IMR-90 (cell line): ENCODE results near the gene APCDD1L. TPM values are rescaled to one million over a fixed set of nuclear protein-coding genes. Genes with fewer than 3 reads are reported as not detected.

Source experiments
- ATAC-seq: fragments of 200-7000 bp; cut with Tn5 transposase; 2 replicates; pipeline ENCODE4 v1.9.1; 2020; ENCODE audit warnings: low read depth, mild to moderate bottlenecking, moderate library complexity
- BruUV-seq: library from RNA; stranded (reverse); fragments of 400-500 nt; replicated peaks from 2 replicates; lab custom pipeline; 2021; lab: Mats Ljungman, UMichigan
- CTCF ChIA-PET: fragments of 300-600 bp; formaldehyde crosslinking; extraction: SDS; loops from one replicate; lab custom pipeline; 2021; ENCODE audit warnings: antibody characterized with exemption; lab: Yijun Ruan, JAX
- POLR2A ChIA-PET: fragments of 300-600 bp; sonication (Branson Sonifier 250); formaldehyde crosslinking; loops from one replicate; lab custom pipeline; 2022; ENCODE audit warnings: antibody characterized with exemption; ENCODE audit not compliant: unreplicated experiment; lab: Charles Lee
- DNase-seq: peaks from one replicate; pipeline ENCODE4 v3.0.0; 2013
- H2AFZ ChIP-seq: replicated peaks from 2 replicates; pipeline ENCODE3; 2013; ENCODE audit warnings: low read length, mild to moderate bottlenecking; ENCODE audit not compliant: poor library complexity
- H2AK5ac ChIP-seq: 2 replicates; pipeline ENCODE4 v1.6.1; 2013; ENCODE audit warnings: low read depth, low read length, inconsistent platforms
- H2AK9ac ChIP-seq: replicated peaks from 2 replicates; pipeline ENCODE3; 2013; ENCODE audit warnings: mild to moderate bottlenecking, low read depth, low read length, moderate library complexity; ENCODE audit not compliant: poor library complexity
- H2BK120ac ChIP-seq: 2 replicates; pipeline ENCODE4 v1.6.1; 2013; ENCODE audit warnings: low read depth, low read length, inconsistent platforms
- H2BK15ac ChIP-seq: 3 replicates; pipeline ENCODE4 v1.6.1; 2013; ENCODE audit warnings: low read depth, low read length, inconsistent platforms
- H2BK20ac ChIP-seq: 2 replicates; pipeline ENCODE4 v1.6.1; 2013; ENCODE audit warnings: low read depth, mild to moderate bottlenecking, inconsistent platforms, low read length, moderate library complexity
- H2BK5ac ChIP-seq: 2 replicates; pipeline ENCODE4 v1.6.1; 2013; ENCODE audit warnings: mild to moderate bottlenecking, low read depth, low read length, inconsistent platforms; ENCODE audit not compliant: poor library complexity, severe bottlenecking
- H3K14ac ChIP-seq: replicated peaks from 2 replicates; pipeline ENCODE4 v1.6.1; 2013; ENCODE audit warnings: low read depth, low read length, inconsistent platforms
- H3K18ac ChIP-seq: 2 replicates; pipeline ENCODE4 v1.6.1; 2013; ENCODE audit warnings: low read depth, low read length, control low read depth
- H3K23ac ChIP-seq: 2 replicates; pipeline ENCODE4 v1.6.1; 2013; ENCODE audit warnings: low read depth, low read length, inconsistent platforms
- H3K27ac ChIP-seq: 2 replicates; pipeline ENCODE4 v1.5.1; 2013; ENCODE audit warnings: mild to moderate bottlenecking, control low read depth, low read length; ENCODE audit not compliant: insufficient read depth
- H3K27me3 ChIP-seq: 2 replicates; pipeline ENCODE4 v1.6.1; 2013; ENCODE audit warnings: low read length; ENCODE audit not compliant: control insufficient read depth, insufficient read depth
- H3K36me3 ChIP-seq: 2 replicates; pipeline ENCODE4 v1.6.1; 2013; ENCODE audit warnings: low read length, mixed read lengths; ENCODE audit not compliant: control insufficient read depth, insufficient read depth
- H3K4ac ChIP-seq: 2 replicates; pipeline ENCODE4 v1.6.1; 2013; ENCODE audit warnings: low read depth, low read length, inconsistent platforms
- H3K4me1 ChIP-seq: 2 replicates; pipeline ENCODE4 v1.6.1; 2013; ENCODE audit warnings: low read length, mixed read lengths; ENCODE audit not compliant: control insufficient read depth, insufficient read depth
- H3K4me2 ChIP-seq: 2 replicates; pipeline ENCODE4 v1.6.1; 2013; ENCODE audit warnings: low read depth, mild to moderate bottlenecking, control low read depth, low read length, moderate library complexity
- H3K4me3 ChIP-seq: 2 replicates; pipeline ENCODE4 v1.5.1; 2013; ENCODE audit warnings: low read depth, mild to moderate bottlenecking, control low read depth, low read length, moderate library complexity; ENCODE audit not compliant: insufficient read depth
- H3K56ac ChIP-seq: 2 replicates; pipeline ENCODE4 v1.6.1; 2013; ENCODE audit warnings: low read length, inconsistent platforms; ENCODE audit not compliant: insufficient read depth; ENCODE audit errors: extremely low read depth
- H3K79me1 ChIP-seq, 2 experiments: 2 replicates each; pipeline ENCODE4 v1.6.1; 2013; ENCODE audit warnings: low read length in 2 of 2, inconsistent platforms in 1 of 2, low read depth in 1 of 2
- H3K9ac ChIP-seq: 2 replicates; pipeline ENCODE4 v1.6.1; 2013; ENCODE audit warnings: low read depth, low read length, control low read depth
- H3K9me1 ChIP-seq: 2 replicates; pipeline ENCODE4 v1.6.1; 2013; ENCODE audit warnings: low read length, inconsistent platforms; ENCODE audit not compliant: insufficient read depth
- H3K9me3 ChIP-seq: 2 replicates; pipeline ENCODE4 v1.6.1; 2013; ENCODE audit warnings: low read length; ENCODE audit not compliant: control insufficient read depth, insufficient read depth
- H4K20me1 ChIP-seq: 2 replicates; pipeline ENCODE4 v1.6.1; 2013; ENCODE audit warnings: low read length, inconsistent platforms; ENCODE audit not compliant: insufficient read depth
- H4K5ac ChIP-seq: 2 replicates; pipeline ENCODE4 v1.6.1; 2013; ENCODE audit warnings: mild to moderate bottlenecking, low read depth, low read length, control low read depth
- H4K8ac ChIP-seq, 2 experiments: 2 replicates each; pipeline ENCODE4 v1.6.1; 2013; ENCODE audit warnings: low read depth in 2 of 2, low read length in 2 of 2, control low read depth in 1 of 2, inconsistent platforms in 1 of 2
- H4K91ac ChIP-seq: 2 replicates; pipeline ENCODE4 v1.6.1; 2013; ENCODE audit warnings: low read depth, low read length, inconsistent platforms; ENCODE audit not compliant: insufficient read depth
- CEBPB ChIP-seq: IDR thresholded peaks from 2 replicates; pipeline ENCODE4 v1.6.1; 2012; ENCODE audit warnings: low read depth, low read length, improper control_type of control experiment
- FOS ChIP-seq: fragments of 150-350 bp; IDR thresholded peaks from 2 replicates; pipeline ENCODE4 v1.6.1; 2016; ENCODE audit warnings: low read depth, low read length
- POLR2A ChIP-seq: IDR thresholded peaks from 2 replicates; pipeline ENCODE4 v1.6.1; 2012; ENCODE audit warnings: mild to moderate bottlenecking, low read depth, low read length
- WGBS, 2 experiments: methylation state at CpG; one replicate each; pipeline versions ENCODE4 v1.1.5 to v1.1.7; 2013; ENCODE audit warnings: missing lambda C conversion rate in 2 of 2; ENCODE audit not compliant: insufficient read length in 1 of 2; ENCODE audit errors: extremely low coverage in 2 of 2; 5-methylcytosine and 5-hydroxymethylcytosine counted together
- dilution Hi-C: fragments of 300-500 bp; cut with HindIII; formaldehyde crosslinking; loops from one replicate; pipeline ENCODE4 v1.14.3; 2018; ENCODE audit warnings: low sequenced_read_pairs; ENCODE audit not compliant: unreplicated experiment
- in situ Hi-C: fragments of 300-500 bp; cut with MboI; formaldehyde crosslinking; loops from 3 replicates; pipeline ENCODE4 v1.14.3; 2019; ENCODE audit warnings: low sequenced_read_pairs, inconsistent platforms, mixed read lengths
- intact Hi-C: fragments of 100-400 bp; cut with micrococcal nuclease; formaldehyde crosslinking; loops from 2 replicates; pipeline ENCODE4 v1.10.0; 2022
- polyA plus RNA-seq, 3 experiments: library from polyadenylated mRNA; depleted of rRNA; stranded (reverse); fragments of >200 nt; gene quantifications; 2 replicates each; pipeline ENCODE4 v1.2.3, GENCODE V29; 2012; ENCODE audit warnings: low replicate concordance in 1 of 3
- total RNA-seq: library from RNA; depleted of rRNA; stranded (reverse); fragments of >200 nt; gene quantifications from 2 replicates; pipeline ENCODE4 v1.2.3, GENCODE V29; 2012
- TF ChIP-seq, protein P1 (sequence below): fragments of 150-350 bp; IDR thresholded peaks from 2 replicates; pipeline ENCODE4 v1.6.1; 2017; ENCODE audit warnings: mild to moderate bottlenecking, antibody characterized with exemption, low read length, low read depth

Gene APCDD1L
- total and polyA plus RNA-seq, 2 of the 4 experiments (the other 2 are of a cell fraction) = 2.5 to 18.3 TPM

DNA sequence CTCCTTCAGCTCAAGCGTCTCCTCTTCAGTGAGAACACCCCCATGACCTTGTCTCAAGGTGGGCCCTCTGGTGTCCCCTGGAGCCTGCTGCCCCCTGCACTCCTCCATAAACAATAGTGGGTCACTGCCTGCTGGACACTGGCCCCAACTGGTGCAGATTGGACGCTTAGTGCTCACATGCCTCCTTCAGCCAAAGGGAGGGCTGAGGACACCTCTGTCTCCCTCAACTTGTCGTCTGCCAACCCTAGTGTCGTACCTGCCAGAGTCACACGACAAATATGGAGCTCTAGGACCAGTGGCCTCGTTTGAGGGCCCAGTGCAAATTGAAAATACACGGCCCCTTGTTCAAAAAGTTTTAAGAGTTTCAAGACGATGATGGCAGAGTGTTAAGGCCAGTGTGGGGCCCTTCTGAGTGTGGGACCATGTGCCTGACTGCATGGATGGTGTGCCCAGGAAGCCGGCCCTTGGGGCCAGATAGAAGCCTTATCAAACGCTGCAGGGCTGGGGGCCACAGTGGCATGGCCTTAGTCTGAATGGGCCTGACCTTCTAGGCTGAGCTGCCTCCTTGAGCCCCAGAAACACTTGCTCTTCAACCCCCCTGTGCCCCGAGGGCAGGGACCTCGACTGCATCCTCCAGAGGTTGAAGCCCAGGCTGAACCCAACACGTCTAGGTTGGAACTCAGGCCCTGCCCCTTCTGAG, 20.1 kb downstream of the APCDD1L start:
- no peak overlapping the region for H2AK5ac ChIP-seq
- H2BK15ac ChIP-seq = no peak overlapping the region
- H2AFZ ChIP-seq = no peak overlapping the region
- no peak overlapping the region for H3K56ac ChIP-seq
- H3K4me1 ChIP-seq = no peaks in the 10 kb centered on the region
- ATAC-seq = no peak
- in situ Hi-C loops = no loop called here
- H4K20me1 ChIP-seq = no peaks in the 10 kb centered on the region
- no peak overlapping the region for H4K8ac ChIP-seq
- no peak overlapping the region for H3K27ac ChIP-seq
- no peak overlapping the region for H3K4me3 ChIP-seq
- H3K9me3 ChIP-seq = no peaks in the 10 kb centered on the region; the same call in 1 of the 2 replicates
- TF ChIP-seq FOS (no peak), POLR2A (no peak), CEBPB (no peak)
- TF ChIP-seq, protein P1, sequence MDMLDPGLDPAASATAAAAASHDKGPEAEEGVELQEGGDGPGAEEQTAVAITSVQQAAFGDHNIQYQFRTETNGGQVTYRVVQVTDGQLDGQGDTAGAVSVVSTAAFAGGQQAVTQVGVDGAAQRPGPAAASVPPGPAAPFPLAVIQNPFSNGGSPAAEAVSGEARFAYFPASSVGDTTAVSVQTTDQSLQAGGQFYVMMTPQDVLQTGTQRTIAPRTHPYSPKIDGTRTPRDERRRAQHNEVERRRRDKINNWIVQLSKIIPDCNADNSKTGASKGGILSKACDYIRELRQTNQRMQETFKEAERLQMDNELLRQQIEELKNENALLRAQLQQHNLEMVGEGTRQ = no peak
- H3K79me1 ChIP-seq = peaks cover 5% of the 10 kb centered on the region in 2 experiments; a peak in 3 of 4 replicates
- CTCF ChIA-PET = no interaction called here
- dilution Hi-C loops = no loop called here
- no peak overlapping the region for H3K9ac ChIP-seq
- H2BK20ac ChIP-seq = no peak overlapping the region
- no peak overlapping the region for H2BK5ac ChIP-seq
- H3K9me1 ChIP-seq = peaks cover 5% of the 10 kb centered on the region
- H3K4me2 ChIP-seq = no peak overlapping the region
- WGBS, 2 experiments = 96% methylated on average over 4 of the region's 13 CpGs; no CpG with 5 or more reads in 1 of the 2 experiments
- H3K4ac ChIP-seq = no peak overlapping the region
- intact Hi-C loops = no loop called here
- no peak overlapping the region for H4K91ac ChIP-seq
- no peak overlapping the region for H3K14ac ChIP-seq
- no peak overlapping the region for H3K23ac ChIP-seq
- POLR2A ChIA-PET = no interaction called here
- no peaks in the 10 kb centered on the region for H3K36me3 ChIP-seq
- H2BK120ac ChIP-seq = no peak overlapping the region
- H3K18ac ChIP-seq = no peak overlapping the region
- H3K27me3 ChIP-seq = no peaks in the 10 kb centered on the region; the same call in 1 of the 2 replicates
- no peak for DNase-seq
- no peak overlapping the region for H2AK9ac ChIP-seq
- H4K5ac ChIP-seq = no peak overlapping the region
- no TSS peak for BruUV-seq
